HG03469 (cell line): ENCODE data around the gene ADGRG1.
"Not testable (repeated sequence)": the region's sequence is repeated elsewhere in the genome, so short reads cannot be mapped to it uniquely, and the experiment has no call there.

Source experiments
- ATAC-seq: cut with Tn5 transposase; IDR thresholded peaks from one replicate; pipeline ENCODE4 v1.9.1; 2021; ENCODE audit warnings: mild to moderate bottlenecking, moderate library complexity, moderate number of reproducible peaks; ENCODE audit not compliant: unreplicated experiment

Gene ADGRG1

GRCh38 chr16:57663917-57664661 lies 35.7 kb downstream of the ADGRG1 start:
- ATAC-seq = no peak

- ATAC-seq = no peak
Observed at GRCh38 chr16:57664662-57665025, 36.2 kb downstream of the ADGRG1 start.

GRCh38 chr16:57665541-57665940 lies 37.1 kb downstream of the ADGRG1 start:
- no peak for ATAC-seq

GRCh38 chr16:57666353-57667047 lies 38.1 kb downstream of the ADGRG1 start:
- no peak for ATAC-seq

- ATAC-seq = no peak
Observed at GRCh38 chr16:57667048-57667525, 38.7 kb downstream of the ADGRG1 start.

- ATAC-seq = no peak
Observed at GRCh38 chr16:57667526-57668262, 39.3 kb downstream of the ADGRG1 start.

- ATAC-seq = no peak
Observed at GRCh38 chr16:57668263-57668571, 39.8 kb downstream of the ADGRG1 start, which contains the start of gene ADGRG3. ADGRG3 (plus strand) TSS chr16:57668306; CDS start chr16:57668348, 42 bp downstream.

- no peak for ATAC-seq
Observed at GRCh38 chr16:57668630-57669475, 40.4 kb downstream of the ADGRG1 start.

- no peak for ATAC-seq
Observed at GRCh38 chr16:57669476-57670162, 41.2 kb downstream of the ADGRG1 start.

GRCh38 chr16:57670196-57670595 lies 41.8 kb downstream of the ADGRG1 start:
- ATAC-seq = no peak

GRCh38 chr16:57671451-57671850 lies 43.0 kb downstream of the ADGRG1 start:
- ATAC-seq = not testable (repeated sequence)

GRCh38 chr16:57672416-57672815 lies 44.0 kb downstream of the ADGRG1 start:
- no peak for ATAC-seq

- ATAC-seq = no peak
Observed at GRCh38 chr16:57672824-57673223, 44.4 kb downstream of the ADGRG1 start.

- ATAC-seq = no peak
Observed at GRCh38 chr16:57675741-57676551, 47.5 kb downstream of the ADGRG1 start.

GRCh38 chr16:57676553-57677085 lies 48.2 kb downstream of the ADGRG1 start:
- no peak for ATAC-seq

- ATAC-seq = no peak
Observed at GRCh38 chr16:57677622-57678369, 49.4 kb downstream of the ADGRG1 start.

GRCh38 chr16:57679016-57679415 lies 50.6 kb downstream of the ADGRG1 start:
- ATAC-seq = no peak

GRCh38 chr16:57679767-57680482 lies 51.5 kb downstream of the ADGRG1 start:
- no peak for ATAC-seq
